A673 (cell line): Measurements from ENCODE around the gene NAV1. TPM values are rescaled to one million over a fixed set of nuclear protein-coding genes. Genes with fewer than 3 reads are reported as not detected.

Experiments used
- BruUV-seq: library from RNA; stranded (reverse); fragments of 400-500 nt; replicated peaks from 2 replicates; lab custom pipeline; 2021; lab: Mats Ljungman, UMichigan
- CTCF ChIA-PET: fragments of 300-600 bp; sonication (Branson Sonifier 250); formaldehyde crosslinking; loops from one replicate; lab custom pipeline; 2022; ENCODE audit warnings: antibody characterized with exemption; lab: Charles Lee
- POLR2A ChIA-PET: fragments of 300-600 bp; sonication (Branson Sonifier 250); formaldehyde crosslinking; loops from one replicate; lab custom pipeline; 2022; ENCODE audit warnings: antibody characterized with exemption; ENCODE audit not compliant: low non-redundant PET; lab: Charles Lee
- DNase-seq: peaks from one replicate; pipeline ENCODE4 v3.0.0-alpha.2; 2015; ENCODE audit warnings: low spot score
- H3K27ac ChIP-seq: fragments of 200-600 bp; sonication (generic); 2 replicates; pipeline ENCODE4 v1.5.1; 2016; ENCODE audit warnings: mixed run types, low read depth, mild to moderate bottlenecking, mixed read lengths, antibody characterized with exemption, low read length; ENCODE audit not compliant: poor library complexity, severe bottlenecking
- H3K27me3 ChIP-seq: fragments of 200-600 bp; sonication (generic); replicated peaks from 2 replicates; pipeline ENCODE4 v1.6.1; 2017; ENCODE audit warnings: mixed run types, low read depth, mild to moderate bottlenecking, mixed read lengths, antibody characterized with exemption, low read length; ENCODE audit not compliant: insufficient read depth, poor library complexity
- H3K36me3 ChIP-seq: fragments of 200-600 bp; sonication (generic); 2 replicates; pipeline ENCODE4 v1.6.1; 2016; ENCODE audit warnings: mixed run types, mild to moderate bottlenecking, mixed read lengths, antibody characterized with exemption, low read length; ENCODE audit not compliant: insufficient read depth, poor library complexity, severe bottlenecking
- H3K4me1 ChIP-seq: fragments of 200-600 bp; sonication (generic); 2 replicates; pipeline ENCODE4 v1.6.1; 2017; ENCODE audit warnings: mixed run types, mild to moderate bottlenecking, mixed read lengths, antibody characterized with exemption, low read length; ENCODE audit not compliant: insufficient read depth, poor library complexity, severe bottlenecking
- H3K4me3 ChIP-seq: fragments of 200-600 bp; sonication (generic); 2 replicates; pipeline ENCODE4 v1.5.1; 2016; ENCODE audit warnings: low read depth, mixed run types, mild to moderate bottlenecking, mixed read lengths, low read length; ENCODE audit not compliant: poor library complexity, severe bottlenecking
- H3K9me3 ChIP-seq: fragments of 200-600 bp; sonication (generic); 2 replicates; pipeline ENCODE4 v1.6.1; 2016; ENCODE audit warnings: mixed run types, low read depth, mild to moderate bottlenecking, mixed read lengths, antibody characterized with exemption, low read length; ENCODE audit not compliant: poor library complexity, severe bottlenecking
- CTCF ChIP-seq: fragments of 300-800, 200-600 bp; sonication (generic); conservative IDR thresholded peaks from 2 replicates; pipeline ENCODE4 v1.5.1; 2017; ENCODE audit warnings: low read depth, mild to moderate bottlenecking, antibody characterized with exemption, low read length, moderate library complexity, mixed read lengths
- EZH2 ChIP-seq: fragments of 200-600 bp; sonication (generic); IDR thresholded peaks from 2 replicates; pipeline ENCODE4 v1.6.1; 2017; ENCODE audit warnings: borderline replicate concordance, low read depth, mild to moderate bottlenecking, mixed read lengths, antibody characterized with exemption, low read length; ENCODE audit not compliant: poor library complexity, severe bottlenecking
- intact Hi-C: fragments of 100-400 bp; cut with micrococcal nuclease; formaldehyde crosslinking; loops from one replicate; pipeline ENCODE4 v1.10.0; 2022; ENCODE audit not compliant: unreplicated experiment
- total RNA-seq: library from RNA; stranded (reverse); gene quantifications from 2 replicates; pipeline ENCODE4 v1.2.3, GENCODE V29; 2021

The NAV1 gene
- total RNA-seq, 1 experiment from 2014 or later: 48.2 TPM

DNA sequence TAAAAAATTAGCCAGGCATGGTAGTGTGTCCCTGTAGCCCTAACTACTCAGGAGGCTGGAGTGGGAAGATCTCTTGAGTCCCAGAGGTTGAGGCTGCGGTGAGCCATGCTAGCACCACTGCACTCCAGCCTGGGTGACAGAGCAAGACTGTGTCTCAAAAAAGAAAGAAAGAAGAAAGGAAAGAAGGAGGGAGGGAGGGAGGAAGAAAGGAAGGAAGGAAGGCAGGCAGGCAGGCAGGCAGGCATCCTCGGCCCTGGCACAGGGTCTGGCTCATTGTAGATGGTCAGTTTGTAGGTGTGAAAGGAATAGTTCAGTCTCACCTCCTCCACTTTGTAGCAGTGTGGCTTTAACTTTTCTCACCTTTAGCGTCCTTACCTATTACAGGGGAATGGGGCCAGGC lies 25.0 kb downstream of the NAV1 start:
- intact Hi-C loops: no loop called here
- Histone ChIP-seq H3K27ac (no peak overlapping the region), H3K9me3 (no peaks in the 10 kb centered on the region), H3K4me3 (no peak overlapping the region), H3K4me1 (peaks cover 27% of the 10 kb centered on the region), H3K36me3 (no peaks in the 10 kb centered on the region), H3K27me3 (no peaks in the 10 kb centered on the region)
- no peak for DNase-seq
- ChIA-PET CTCF (no interaction called here), POLR2A (no interaction called here)
- no peak for TF ChIP-seq CTCF
- no peak for TF ChIP-seq EZH2
- no TSS peak for BruUV-seq

DNA sequence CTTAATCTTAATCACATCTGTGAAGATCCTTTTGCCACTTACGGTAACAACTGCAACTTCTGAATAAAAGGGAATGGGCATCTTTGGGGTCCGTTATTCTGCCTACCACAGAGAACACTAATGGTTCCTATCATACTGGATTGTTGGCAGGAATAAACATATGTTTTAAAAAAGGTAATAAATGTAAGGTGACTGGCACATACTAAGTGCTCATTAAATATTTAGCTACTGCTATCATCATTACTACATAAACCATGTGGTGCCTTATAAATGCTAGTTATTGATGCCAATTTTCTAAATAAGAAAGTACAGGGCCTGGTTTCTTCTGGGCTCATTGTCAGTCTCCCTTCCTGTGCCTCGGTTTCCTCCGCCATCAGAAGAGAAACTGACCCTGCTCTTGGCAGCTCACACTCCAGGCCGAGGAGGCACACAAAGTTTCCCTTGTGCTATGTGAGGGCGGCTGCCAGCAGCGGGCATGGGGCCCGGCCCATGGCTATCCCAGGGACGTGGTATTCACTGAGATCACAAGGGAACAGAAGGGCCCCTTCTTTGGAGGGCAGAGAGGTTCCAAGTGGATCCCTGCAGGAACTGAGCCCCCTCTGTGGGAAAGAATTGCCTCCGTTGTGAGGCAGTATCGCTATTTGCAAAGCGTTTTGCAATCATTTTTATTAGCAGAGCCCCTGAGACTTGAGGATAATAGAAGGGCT lies 26.2 kb downstream of the NAV1 start:
- no peak overlapping the region for H3K4me3 ChIP-seq
- TF ChIP-seq CTCF (no peak), EZH2 (no peak)
- H3K36me3 ChIP-seq: no peaks in the 10 kb centered on the region
- no peak overlapping the region for H3K27ac ChIP-seq
- H3K27me3 ChIP-seq: no peaks in the 10 kb centered on the region
- intact Hi-C loops: no loop called here
- CTCF ChIA-PET: no interaction called here
- POLR2A ChIA-PET: no interaction called here
- peaks cover 16% of the 10 kb centered on the region for H3K4me1 ChIP-seq
- DNase-seq: no peak
- no TSS peak for BruUV-seq
- no peaks in the 10 kb centered on the region for H3K9me3 ChIP-seq

DNA sequence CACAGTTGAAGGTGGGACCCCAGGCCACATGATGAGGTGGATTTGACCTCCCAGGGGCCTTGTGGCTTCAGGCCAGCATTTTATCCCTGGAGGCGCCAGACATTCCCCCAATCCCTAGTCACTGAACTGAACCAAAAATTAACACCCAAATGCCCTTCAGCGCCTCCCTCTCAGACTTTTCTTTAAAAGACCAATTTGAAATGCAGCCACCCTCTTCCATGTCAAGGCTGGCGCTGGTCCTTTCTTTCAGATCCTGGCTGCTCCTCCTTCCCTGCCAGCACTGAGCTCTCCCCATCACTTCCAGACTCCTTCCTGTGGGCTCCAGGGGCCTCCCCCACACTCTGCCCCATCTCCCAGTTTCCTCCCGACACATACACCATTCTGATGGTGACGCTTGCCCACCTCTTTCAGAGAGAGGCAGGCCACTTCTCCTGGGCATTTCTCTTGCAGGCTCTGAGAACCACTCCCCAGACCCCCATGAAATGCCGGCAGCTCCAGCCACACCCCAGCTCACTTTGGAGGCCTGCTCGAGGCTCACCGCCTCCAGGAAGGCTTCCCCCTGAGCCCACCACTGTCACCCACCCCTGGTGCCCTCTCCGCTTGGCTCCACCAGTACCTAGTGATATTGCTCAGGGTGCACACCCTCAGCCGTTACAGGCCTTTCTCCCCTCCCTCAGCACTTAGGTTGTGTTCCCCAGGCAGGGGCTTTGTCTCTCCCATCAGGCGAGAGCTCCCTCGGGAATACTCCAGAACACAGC lies 27.0 kb downstream of the NAV1 start:
- H3K4me1 ChIP-seq: peaks cover 14% of the 10 kb centered on the region

More for the DNA sequence above, 27.0 kb downstream of the NAV1 start:
- BruUV-seq: no TSS peak
- no peak for TF ChIP-seq CTCF
- no peak for TF ChIP-seq EZH2
- ChIA-PET POLR2A (interaction anchor here (0.7 kb wide), 1 partner anchor 83 kb away, joined by 9 read pairs; no protein-coding TSS in a partner anchor), CTCF (interaction anchor here (0.6 kb wide), 1 partner anchor 166 kb away, joined by 3 read pairs; no protein-coding TSS in a partner anchor)
- H3K27ac ChIP-seq: no peak overlapping the region
- H3K36me3 ChIP-seq: no peaks in the 10 kb centered on the region
- intact Hi-C loops: no loop called here
- no peaks in the 10 kb centered on the region for H3K27me3 ChIP-seq
- H3K9me3 ChIP-seq: no peaks in the 10 kb centered on the region
- no peak overlapping the region for H3K4me3 ChIP-seq
- DNase-seq: no peak
